NCI-H748 treated with DMSO at 0.1 percent for 48 hours (cell line): ENCODE data around the gene CFAP65.

Experiments used
- DNase-seq: peaks from one replicate; lab custom pipeline; 2025; lab: John Stamatoyannopoulos, UW

Gene CFAP65

GRCh38 chr2:219016721-219017120 lies 24.6 kb downstream of the CFAP65 start:
- no peak for DNase-seq

GRCh38 chr2:219010873-219011272 lies 30.4 kb downstream of the CFAP65 start:
- no peak for DNase-seq

GRCh38 chr2:219010162-219010756 lies 31.1 kb downstream of the CFAP65 start:
- DNase-seq = peak; percentile 12

- no peak for DNase-seq
These were observed 32.0 kb downstream of the CFAP65 start for GRCh38 chr2:219009294-219009693.

GRCh38 chr2:219003979-219004378 lies 37.3 kb downstream of the CFAP65 start:
- DNase-seq = no peak

DNA sequence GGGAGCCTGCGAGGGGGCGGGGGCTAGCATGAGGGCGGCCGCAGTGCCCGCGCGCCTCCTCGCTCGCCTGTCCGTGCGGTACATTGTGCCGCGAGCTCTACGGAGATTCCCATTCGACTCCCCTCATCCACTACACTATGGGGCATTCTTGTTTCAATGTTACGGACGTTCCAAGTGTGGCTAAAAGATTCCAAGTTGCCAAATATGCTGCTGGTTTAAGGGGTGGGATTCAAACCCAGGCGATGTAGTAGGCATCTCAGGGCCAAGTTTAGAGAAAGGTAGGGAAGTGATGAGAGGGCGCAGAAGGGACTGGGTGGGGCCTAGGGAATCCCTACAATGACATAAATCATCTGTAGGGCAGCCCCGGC lies 38.1 kb downstream of the CFAP65 start:
- no peak for DNase-seq

DNA sequence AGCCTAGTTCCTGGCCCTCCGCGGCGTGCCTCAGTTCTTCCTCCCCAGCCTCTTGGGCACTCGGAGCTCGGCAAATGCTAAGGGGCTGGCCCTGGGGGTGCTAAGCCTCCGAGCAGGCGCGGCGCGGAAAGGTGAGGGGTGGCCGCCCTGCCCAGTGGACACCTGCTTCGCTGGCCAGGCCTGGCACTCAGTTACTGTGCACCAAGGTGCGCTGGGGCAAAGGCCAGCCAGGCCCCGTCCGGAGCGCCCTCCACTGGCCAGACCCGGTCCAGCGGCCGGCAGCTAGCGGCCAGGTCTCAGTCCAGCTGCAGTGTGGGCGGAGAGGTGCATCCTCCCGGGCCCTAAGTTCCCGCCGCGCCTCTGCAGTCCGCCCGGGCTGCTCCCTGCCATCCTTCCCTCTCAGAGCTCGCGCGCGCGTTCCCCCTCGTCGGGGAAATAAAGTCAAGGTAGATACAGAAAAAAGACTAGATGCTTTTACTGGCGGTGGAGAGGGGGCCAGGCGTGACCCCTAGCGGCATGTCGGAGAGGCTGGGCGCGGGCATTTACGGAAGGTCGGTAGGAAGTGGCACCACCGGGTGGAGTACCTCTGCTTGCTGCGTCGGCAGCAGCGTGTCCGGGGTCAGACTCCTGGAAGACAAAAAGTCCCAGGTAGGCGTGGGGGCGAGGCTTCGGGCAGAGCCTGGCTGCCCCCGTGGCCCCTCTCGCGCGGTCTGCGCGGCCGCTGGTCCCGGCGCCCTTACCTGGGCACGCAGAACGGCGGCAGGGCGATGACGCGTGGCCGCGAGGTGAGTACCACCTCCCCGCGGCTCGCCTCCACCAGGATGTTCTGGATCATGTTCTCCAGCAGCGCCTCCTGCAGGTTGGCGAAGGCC lies 38.7 kb downstream of the CFAP65 start:
- DNase-seq = peak; percentile 75

DNA sequence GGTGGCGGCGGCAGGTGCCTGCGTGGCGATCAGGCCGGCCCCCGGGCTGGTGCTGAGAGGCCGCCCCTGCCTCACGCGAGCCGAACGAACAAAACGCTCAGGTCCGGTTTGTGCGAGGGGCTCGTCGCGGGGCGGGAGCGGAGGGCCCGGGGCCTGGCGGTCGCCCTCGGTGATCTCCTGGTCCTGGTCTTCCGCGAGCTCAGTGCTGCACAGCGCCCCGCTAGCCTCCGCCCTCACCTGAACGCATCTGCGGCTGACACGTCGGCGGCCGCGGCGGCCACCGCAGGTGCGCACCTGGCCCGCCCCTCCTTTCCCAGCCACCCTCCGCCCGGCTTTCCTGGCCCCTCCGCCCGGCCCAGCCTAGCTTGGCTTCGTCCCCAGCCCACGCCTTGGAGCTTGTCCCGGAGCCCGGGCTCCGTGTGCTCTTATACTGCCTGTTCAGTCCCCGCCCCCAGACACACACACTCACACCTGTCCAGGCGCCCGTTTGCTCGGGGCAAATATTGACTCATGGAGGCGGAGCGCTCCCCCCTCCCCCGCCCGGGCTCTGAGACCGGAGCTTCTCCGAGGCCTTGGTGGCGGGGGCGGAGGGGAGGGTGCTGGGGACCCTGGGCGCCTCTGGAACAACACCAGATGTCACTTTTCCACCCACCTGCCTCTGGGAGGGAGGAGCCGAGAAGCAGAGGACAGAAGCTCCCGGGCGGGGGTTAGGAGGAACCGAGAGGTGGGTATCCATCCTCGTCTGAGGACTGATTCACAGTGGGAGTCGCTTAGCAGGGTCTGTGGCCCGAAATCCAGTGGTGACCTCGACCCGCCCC lies 39.5 kb downstream of the CFAP65 start:
- DNase-seq = peak; percentile 98

- no peak for DNase-seq
These were observed 40.2 kb downstream of the CFAP65 start for GRCh38 chr2:219001100-219001576.

GRCh38 chr2:219000569-219000960 lies 40.8 kb downstream of the CFAP65 start:
- peak; percentile 12 for DNase-seq

DNA sequence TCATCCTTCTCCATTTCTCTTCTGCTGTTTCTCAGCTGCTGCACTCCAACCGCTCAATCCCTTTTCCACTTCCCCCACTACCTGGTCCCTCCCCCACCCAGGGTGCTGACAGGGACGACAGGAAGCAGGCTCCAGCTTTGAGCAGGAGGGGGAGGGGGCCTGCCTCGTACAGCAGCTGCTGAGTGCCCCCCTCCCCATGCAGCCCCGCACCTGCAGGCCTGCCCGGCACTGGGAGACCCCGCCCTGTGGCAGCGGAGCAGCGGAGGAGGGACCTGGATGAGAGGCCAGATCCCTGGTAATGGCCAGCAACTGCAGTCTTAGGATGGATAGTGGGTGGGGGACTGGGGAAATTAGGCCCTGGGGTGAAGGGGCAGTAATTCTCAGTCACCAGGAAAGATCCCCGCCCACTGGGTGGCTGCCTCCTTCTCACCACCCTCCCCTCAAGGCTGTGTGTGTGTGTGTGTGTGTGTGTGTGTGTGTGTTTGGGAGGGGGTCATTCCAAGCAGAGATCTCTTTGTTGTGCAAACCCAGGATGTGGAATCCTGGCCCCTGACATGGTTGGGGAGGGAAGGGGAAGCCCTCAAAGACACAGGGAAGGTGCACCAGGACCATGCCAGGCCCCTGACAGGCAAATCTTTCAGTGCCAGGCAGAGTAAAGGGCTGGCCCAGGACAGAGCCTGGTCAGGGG lies 41.3 kb downstream of the CFAP65 start:
- DNase-seq = peak; percentile 77

DNA sequence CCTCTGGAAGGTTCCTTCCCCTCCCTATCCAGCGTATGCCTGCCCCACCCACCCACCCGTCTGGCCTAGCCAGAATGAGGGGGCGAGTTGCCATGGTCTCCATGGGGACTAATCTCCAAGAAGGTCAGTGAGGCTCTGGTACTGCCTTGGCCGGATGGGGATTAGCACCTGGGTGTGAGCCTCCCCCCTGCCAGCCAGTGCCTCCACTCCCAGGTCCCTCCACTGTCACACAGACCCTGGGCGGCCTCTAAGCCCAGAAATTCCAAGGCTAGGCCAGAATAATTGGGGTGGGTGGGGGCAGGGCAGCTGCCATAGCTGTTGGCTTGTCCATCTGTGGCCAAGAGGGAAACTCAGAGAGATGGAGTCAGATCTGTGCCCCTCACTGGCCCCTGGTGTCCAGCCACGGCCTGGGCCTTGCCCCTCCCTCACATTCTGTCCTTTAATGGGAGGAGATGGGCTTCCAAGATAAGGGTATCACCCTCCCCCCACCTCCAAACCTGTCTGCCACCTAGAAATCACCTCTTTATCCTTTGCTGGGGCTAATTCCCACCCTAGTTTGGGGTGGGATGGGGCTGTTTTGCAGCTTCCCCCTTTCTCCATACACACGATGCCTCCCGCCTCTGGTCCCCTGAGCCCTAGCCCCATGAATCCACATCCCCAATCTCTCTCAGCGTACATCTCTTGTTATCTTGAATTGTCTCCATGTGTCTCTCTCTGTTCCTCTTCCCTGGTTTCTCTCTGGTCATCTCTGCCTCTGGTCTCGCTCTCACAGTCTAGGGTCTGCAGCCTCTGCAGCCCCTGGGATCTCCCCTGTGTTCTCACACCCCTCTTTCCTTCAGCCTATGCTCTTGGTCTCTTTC lies 42.1 kb downstream of the CFAP65 start:
- no peak for DNase-seq

GRCh38 chr2:218998414-218999002 lies 42.8 kb downstream of the CFAP65 start:
- DNase-seq = no peak

- no peak for DNase-seq
These were observed 43.6 kb downstream of the CFAP65 start for GRCh38 chr2:218997731-218998130.

DNA sequence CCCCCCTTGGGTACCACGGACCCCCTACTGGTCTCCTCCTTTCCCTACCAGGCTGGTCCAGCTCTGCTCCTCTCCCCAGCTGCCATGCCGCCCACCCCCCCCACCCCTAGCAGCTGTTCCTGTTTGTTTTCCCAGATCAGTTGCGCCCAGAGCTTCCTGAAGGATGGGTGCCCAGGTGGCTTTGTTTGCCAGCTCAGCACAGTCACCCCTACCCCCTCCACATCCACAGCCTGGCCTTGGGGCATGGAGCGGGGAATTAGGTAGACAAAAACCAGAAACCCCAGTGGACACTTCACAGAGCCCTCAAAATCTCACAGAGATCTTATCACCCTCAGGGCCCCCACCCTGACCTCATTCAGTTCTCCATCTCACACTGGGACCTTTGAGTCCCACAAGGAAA lies 44.4 kb downstream of the CFAP65 start:
- DNase-seq = peak; percentile 45

DNA sequence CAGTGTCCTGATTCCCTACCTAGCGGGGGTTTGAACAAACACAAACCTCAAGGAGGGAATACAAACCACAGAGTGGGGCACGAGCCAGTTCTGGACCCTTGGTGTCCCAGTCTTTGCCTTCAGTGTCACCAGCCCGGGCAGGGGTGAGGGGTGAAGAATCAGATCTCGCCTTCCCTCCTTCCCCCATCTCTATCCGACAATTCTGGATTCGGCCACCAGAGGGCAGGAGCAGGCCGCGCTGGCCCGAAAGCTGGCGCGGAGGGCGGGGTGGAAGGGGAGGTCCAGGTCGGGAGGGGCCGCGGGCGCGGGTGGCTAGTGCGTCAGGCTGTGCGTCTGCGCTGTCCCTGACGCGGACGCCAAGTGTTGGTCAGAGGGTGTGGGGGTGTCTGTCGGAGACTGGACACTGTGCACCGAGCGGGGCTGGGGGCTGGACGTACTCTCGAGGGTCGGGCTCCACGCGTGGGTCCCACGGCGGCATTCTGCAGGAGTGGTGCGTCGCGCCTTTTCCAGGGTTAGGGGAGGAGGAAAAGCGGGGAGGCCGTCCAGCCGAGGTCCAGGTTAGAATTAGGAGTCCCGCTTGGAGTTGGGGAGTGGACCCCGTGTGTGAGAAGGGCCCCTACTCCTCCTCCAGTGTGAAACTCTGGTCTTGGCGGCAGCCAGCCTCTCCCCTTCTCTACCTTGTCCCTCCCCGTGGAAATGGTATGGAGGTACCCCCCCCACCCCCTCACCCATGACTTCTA lies 45.2 kb downstream of the CFAP65 start:
- DNase-seq = peak; percentile 82

GRCh38 chr2:218995561-218995960 lies 45.8 kb downstream of the CFAP65 start:
- no peak for DNase-seq

- DNase-seq = peak; percentile 57
These were observed 47.7 kb downstream of the CFAP65 start, which contains the start of gene CRYBA2 for GRCh38 chr2:218993345-218994315. Gene CRYBA2, minus strand, starts transcription at chr2:218993422. Its CDS starts 246 bp downstream, at chr2:218993176.
